ENCODE measurements around the gene ZNF438.

DNA sequence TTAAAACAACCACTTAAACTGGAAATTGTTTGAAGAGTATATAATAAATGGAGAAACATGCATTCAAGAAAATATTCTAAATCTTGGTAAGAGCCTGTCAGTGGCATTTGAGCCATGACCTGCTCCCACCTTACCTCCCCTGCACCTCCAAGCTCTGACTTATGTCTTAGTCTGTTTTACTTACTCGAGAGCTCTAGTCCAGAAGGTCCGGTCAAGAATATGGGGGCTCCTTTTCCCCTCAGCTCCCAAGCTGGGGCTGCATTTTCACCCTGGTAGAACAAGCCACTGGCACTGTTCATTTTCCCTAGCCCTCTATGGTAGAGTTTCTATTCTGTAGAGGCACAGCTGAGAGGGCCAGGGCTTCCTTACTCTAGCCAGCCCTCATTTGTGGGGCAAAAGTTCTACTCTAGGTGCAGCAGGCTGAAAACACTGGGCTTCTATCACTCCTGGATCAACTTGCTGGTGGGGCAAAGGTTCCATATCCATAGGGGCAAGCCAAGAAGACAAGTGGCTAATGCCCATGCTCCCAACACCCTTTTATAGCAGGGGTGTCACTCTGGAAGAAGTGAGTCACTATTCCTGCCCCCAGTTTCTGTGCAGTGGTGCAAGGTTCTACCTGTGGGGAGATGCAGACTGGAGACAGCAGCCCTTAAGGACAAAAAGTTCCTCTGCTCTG lies 40.6 kb downstream of the ZNF438 start:
- TF ChIP-seq HCFC1 (IDR thresholded peaks at IDR 0.05; ENCODE audit: low read length): no peak
- no peak for TF ChIP-seq EP300 (IDR thresholded peaks at IDR 0.05; ENCODE audit: borderline replicate concordance in 1 of 2, control insufficient read depth in 1 of 2, low read depth in 2 of 2, low read length in 2 of 2)
- no peak for TF ChIP-seq POLR2A (IDR thresholded peaks at IDR 0.05; ENCODE audit: low read depth, low read length)
- TF ChIP-seq, protein P1, sequence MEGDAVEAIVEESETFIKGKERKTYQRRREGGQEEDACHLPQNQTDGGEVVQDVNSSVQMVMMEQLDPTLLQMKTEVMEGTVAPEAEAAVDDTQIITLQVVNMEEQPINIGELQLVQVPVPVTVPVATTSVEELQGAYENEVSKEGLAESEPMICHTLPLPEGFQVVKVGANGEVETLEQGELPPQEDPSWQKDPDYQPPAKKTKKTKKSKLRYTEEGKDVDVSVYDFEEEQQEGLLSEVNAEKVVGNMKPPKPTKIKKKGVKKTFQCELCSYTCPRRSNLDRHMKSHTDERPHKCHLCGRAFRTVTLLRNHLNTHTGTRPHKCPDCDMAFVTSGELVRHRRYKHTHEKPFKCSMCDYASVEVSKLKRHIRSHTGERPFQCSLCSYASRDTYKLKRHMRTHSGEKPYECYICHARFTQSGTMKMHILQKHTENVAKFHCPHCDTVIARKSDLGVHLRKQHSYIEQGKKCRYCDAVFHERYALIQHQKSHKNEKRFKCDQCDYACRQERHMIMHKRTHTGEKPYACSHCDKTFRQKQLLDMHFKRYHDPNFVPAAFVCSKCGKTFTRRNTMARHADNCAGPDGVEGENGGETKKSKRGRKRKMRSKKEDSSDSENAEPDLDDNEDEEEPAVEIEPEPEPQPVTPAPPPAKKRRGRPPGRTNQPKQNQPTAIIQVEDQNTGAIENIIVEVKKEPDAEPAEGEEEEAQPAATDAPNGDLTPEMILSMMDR (IDR thresholded peaks at IDR 0.05 in 2 of 3, conservative IDR thresholded peaks at IDR 0.05 in 1 of 3; ENCODE audit: control insufficient read depth in 2 of 3, extremely low read depth in 1 of 3, insufficient read depth in 1 of 3, low read depth in 3 of 3, low read length in 3 of 3): no peak
- TF ChIP-seq CREB1 (IDR thresholded peaks at IDR 0.05; ENCODE audit: low read depth): no peak
- no peak for TF ChIP-seq SPI1 (IDR thresholded peaks at IDR 0.05; ENCODE audit: borderline replicate concordance, insufficient read depth, low read depth, low read length)
- no peak for TF ChIP-seq EZH2 (IDR thresholded peaks at IDR 0.05; ENCODE audit: borderline replicate concordance, control insufficient read depth, low read depth, low read length)
- no peak for TF ChIP-seq CEBPB (IDR thresholded peaks at IDR 0.05; ENCODE audit: borderline replicate concordance in 1 of 2, low read depth in 2 of 2, low read length in 2 of 2)
- TF ChIP-seq, protein P2, sequence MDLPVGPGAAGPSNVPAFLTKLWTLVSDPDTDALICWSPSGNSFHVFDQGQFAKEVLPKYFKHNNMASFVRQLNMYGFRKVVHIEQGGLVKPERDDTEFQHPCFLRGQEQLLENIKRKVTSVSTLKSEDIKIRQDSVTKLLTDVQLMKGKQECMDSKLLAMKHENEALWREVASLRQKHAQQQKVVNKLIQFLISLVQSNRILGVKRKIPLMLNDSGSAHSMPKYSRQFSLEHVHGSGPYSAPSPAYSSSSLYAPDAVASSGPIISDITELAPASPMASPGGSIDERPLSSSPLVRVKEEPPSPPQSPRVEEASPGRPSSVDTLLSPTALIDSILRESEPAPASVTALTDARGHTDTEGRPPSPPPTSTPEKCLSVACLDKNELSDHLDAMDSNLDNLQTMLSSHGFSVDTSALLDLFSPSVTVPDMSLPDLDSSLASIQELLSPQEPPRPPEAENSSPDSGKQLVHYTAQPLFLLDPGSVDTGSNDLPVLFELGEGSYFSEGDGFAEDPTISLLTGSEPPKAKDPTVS (IDR thresholded peaks at IDR 0.05; ENCODE audit: low read depth, low read length): no peak
- no peak for TF ChIP-seq SREBF2 (IDR thresholded peaks at IDR 0.05; ENCODE audit: low read length)
